ENCODE measurements around the gene ATP2A3.
A peak's percentile ranks its signal among the peaks of the same experiment; 100 is the strongest.

Gene ATP2A3

GRCh38 chr17:3888343-3889171 is 75.7 kb downstream of the ATP2A3 start:
- DNase-seq, result peak; percentile 36

DNA sequence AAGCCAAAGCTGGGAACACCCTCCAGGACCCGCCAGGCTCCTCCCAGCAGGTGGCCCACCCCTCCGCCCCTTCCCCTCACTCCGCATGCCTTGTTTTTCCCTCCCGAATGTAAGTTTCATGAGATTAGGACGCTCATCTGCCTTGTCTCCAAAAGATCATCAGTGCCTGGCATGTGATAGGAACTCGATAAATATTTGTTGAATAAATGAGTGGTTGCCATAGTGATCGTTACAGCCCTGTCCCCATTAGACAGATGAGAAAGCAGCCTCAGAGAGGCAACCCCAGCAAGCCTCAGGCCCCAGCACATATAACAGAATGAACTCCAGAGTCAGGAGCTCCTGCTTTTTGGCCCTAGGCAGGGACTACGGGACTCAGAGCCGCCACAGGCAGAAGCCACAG is 76.4 kb downstream of the ATP2A3 start:
- no peak for DNase-seq

- DNase-seq, result no peak
Measured at GRCh38 chr17:3887394-3887793, 76.8 kb downstream of the ATP2A3 start.

DNA sequence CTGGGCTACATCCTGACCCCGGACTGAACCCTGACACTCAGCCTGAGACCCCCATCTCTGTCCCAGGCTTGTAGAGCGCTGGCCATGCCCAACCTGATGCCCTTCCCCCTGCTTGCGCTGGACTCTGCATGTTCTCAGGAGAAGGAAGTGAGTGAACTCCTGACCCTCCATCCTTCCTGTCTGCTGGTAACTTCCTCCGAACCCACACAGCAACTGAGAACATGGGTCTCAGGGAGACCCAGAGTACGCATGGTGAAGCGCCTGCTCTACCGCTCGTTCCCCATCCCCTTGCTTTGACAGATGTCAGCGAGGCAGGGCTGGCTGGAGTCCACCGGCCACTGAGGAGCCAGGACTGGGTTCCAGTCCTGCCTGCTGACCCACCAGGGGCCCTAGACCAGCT is 77.5 kb downstream of the ATP2A3 start:
- DNase-seq, result no peak

- no peak for DNase-seq
Measured at GRCh38 chr17:3885970-3886369, 78.3 kb downstream of the ATP2A3 start.

DNA sequence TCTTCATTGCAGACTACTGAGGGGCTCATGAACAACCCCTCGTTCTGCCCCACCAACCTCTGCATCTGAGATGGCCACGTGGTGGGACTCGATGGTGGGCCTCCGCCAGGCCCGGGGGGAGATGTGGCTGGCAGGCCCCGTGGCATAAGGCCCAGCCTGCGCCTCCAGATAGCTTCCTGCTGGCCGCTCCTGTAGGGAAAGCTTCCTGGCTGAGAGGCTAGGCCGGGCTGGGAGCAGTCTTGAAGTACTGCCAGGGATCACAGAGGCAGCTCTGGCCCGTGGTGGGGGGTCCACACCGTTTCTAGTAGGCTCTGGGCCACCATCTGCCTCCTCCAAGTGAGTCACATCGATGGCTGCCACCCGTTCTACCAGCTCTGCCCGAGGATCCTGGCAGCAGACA is 79.0 kb downstream of the ATP2A3 start:
- DNase-seq, result no peak

GRCh38 chr17:3884188-3884587 is 80.0 kb downstream of the ATP2A3 start:
- no peak for DNase-seq

GRCh38 chr17:3882276-3882675 is 82.0 kb downstream of the ATP2A3 start:
- no peak for DNase-seq

DNA sequence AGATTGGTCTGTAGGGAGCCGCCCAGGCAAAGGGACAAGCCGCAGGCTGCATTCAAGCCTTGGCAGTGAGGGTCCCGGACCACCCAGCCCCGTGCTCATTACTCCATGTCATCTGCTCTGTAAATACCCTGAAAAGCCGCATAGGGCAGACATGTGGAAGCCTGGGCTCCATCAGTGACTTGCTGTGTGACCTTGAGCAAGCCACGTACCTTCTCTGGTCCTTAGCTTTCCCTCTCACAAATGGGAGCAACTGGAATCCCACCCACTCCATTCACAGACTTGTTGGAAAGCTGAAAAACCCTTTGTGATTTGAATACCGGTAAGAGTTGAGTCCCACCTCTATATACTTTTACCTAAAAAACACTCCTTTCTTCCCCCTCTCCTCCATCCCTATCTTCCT is 83.3 kb downstream of the ATP2A3 start:
- no peak for DNase-seq

DNA sequence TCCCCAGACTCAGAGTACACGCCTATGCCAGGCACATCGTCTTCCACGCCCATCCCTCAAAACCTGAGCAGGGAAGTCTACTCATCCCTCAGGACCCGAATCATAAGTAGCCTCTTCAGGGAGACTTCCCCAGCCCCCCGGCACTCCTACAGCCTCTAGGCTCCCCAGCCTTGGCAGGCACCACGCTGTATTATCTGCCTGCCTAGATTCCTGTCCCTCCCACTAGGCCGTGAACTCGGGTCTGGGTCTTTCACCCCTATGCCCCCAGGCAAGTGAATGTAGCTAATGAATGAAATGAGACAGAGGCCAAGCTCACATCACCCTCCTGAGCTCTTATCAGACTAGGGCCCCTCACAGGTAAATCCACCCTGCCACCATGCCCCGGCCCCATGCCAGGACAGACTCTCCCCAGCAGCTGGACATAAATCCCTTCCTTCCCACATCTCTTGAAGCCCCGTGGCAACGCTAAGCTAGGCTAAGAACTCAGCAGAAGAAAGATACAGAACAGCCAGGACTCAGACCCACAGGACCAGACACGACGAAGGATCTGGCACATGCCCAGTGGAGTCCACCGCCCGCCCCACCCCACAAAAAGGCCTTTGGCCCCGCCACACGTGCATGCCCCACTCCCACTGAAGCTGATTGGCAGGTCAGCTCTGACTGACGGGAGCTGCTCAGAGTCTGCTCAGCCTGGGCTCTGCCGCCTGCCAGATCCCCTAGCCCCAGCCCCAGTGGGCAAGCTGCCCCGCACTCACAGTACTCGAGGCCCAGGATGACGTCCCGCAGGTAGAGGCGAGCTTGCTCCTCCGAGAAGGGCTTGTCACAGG is 84.4 kb downstream of the ATP2A3 start:
- peak; percentile 62 for DNase-seq

DNA sequence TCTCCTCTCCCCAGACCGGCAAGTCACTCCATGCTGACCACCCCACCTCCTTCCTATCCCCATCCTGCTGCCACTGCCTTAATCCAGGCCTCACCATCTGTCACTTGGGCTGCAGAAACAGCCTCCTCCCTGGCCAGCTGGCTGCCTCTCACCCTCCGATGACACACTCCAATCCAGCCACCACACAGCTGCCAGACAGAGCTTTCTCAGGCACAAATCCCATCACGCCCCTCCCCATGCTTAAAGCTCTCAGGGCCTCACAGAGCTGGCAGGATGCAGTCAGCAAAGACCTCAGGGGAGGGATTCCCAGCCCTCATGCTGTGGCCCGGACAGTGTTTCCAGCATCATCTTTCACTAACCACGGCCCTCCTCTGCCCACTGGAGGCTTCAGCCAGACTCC is 85.1 kb downstream of the ATP2A3 start:
- DNase-seq, result peak; percentile 94

- no peak for DNase-seq
Measured at GRCh38 chr17:3877220-3877619, 87.0 kb downstream of the ATP2A3 start.

- no peak for DNase-seq
Measured at GRCh38 chr17:3875317-3875716, 88.9 kb downstream of the ATP2A3 start.
